Measurements from ENCODE around the gene KRTAP4-11.
"Not testable (repeated sequence)": the region's sequence is repeated elsewhere in the genome, so short reads cannot be mapped to it uniquely, and the experiment has no call there.

KRTAP4-11 gene

GRCh38 chr17:41118721-41119120 is 548 bp upstream of the KRTAP4-11 start:
- no peak overlapping the region for H3K4me3 ChIP-seq (ENCODE audit: low read depth, low read length)
- no peak for TF ChIP-seq CTCF (IDR thresholded peaks at IDR 0.05; ENCODE audit: borderline replicate concordance, insufficient read depth, low read depth, low read length)

DNA sequence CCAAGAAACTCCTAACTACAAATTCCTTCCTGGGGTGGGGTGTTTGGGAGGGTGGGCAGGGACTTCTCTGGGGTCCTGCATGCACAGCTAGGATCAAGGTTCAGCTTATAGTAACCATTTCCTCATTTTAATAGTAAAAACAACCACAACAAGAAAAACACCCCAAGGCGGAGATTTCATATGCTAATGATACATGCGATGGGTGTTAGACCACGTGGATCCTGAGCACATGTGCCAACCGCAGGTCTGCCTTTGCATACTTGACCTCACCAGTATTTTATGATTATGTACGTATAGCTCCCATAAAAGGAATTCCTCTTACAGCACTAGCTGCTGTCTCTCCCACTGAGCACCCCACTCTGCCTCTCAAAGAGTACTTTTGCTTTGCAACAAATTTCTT is 1.9 kb downstream of the KRTAP4-11 start:
- no peak for TF ChIP-seq CTCF (IDR thresholded peaks at IDR 0.05; ENCODE audit: borderline replicate concordance, insufficient read depth, low read depth, low read length)
- H3K4me3 ChIP-seq (ENCODE audit: low read depth, low read length): no peak overlapping the region

GRCh38 chr17:41111151-41111885 is 6.9 kb downstream of the KRTAP4-11 start:
- no peak for TF ChIP-seq CTCF (IDR thresholded peaks at IDR 0.05; ENCODE audit: borderline replicate concordance, insufficient read depth, low read depth, low read length)
- H3K4me3 ChIP-seq (ENCODE audit: low read depth, low read length): no peak overlapping the region

DNA sequence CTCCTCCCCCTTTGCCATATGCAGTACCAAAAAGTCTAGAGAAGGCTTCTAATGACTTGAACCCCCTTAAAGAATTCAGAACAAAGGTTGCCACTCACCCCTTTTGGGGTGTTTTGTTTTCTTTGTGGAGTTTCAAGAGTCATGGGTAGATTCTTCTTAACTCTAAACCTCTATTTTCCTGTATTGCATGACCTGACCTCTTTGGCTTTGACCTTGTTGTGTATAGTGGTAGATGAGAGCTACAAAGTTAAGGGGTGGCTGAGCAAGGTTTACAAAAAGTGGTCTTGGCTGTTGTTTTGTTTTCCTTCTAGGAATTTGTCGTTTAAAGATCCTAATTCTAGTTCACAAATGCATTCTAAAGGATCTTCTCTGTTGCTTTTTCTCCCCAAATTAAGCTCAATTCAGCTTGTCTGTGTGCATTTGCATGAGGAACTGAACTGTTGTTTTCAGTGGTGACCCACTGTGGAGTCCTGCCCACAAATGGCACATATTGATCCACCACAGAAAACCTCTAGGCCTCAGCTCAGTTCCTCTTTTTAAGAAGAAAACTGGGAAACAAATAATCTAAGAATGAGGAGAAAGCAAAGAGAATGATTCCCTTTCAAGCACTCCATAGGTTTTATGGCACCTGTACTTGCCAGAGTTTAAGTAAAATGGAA is 9.3 kb downstream of the KRTAP4-11 start:
- not testable (repeated sequence) for H3K4me3 ChIP-seq (ENCODE audit: low read depth, low read length)

DNA sequence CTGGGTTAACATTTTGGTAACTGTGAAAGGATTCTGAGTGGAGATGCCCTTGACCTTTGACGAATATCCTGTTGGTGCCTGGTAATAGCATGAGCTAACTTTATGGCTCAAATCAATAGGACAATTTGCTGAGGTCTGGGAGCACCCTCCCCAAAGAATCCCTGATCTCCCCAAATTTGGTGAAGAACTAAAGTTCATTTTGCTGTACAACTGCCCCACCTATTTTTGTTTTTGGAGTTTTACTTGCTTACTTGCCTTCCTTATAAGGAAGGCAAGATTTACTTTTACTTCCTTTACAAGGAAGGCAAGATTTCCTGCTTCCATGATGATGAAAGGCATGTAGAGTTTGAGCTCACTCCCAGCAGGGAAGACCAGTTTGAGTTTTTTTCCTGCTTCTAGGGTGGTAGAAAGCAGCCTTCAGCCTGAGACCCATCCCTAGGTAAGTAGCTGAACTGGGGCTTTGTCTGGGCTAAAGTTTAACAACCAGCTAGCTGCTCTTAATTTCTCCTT is 10.2 kb downstream of the KRTAP4-11 start:
- no peak for TF ChIP-seq CTCF (IDR thresholded peaks at IDR 0.05; ENCODE audit: borderline replicate concordance, insufficient read depth, low read depth, low read length)
- no peak overlapping the region for H3K4me3 ChIP-seq (ENCODE audit: low read depth, low read length)

GRCh38 chr17:41105347-41105746 is 12.8 kb downstream of the KRTAP4-11 start, which contains the start of gene KRTAP4-9:
Gene KRTAP4-9, plus strand, starts transcription at chr17:41105389. Its CDS starts 0 bp downstream, at chr17:41105389.
- H3K4me3 ChIP-seq (ENCODE audit: low read depth, low read length): not testable (repeated sequence)

DNA sequence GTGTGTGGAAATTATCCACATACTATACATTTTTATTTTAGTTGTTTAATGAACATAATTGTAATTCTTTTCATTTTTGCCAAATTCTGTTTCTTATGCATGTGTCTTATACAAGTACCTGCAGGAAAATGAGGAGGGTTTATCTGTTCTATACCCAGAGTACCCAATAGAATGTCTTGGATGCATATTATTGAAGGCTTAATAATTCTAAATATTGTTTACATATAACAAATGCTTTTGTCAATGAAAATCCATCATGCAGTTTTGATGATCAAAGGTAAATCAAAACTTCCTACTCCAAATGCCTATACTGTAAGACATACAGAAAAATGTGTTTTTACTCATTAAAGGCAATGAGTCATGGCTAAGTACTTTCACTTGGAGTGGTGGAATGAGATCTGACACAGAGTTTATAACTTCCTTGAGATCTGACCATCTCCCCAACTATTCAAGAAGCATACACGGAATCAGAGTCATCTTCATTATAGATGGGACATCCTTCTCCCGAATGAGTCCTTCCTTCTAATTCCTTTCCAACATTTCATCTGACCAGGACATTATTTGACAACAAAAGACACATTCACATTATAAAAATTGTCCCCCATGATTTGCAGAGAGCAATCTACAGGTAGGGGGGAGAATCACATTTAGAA is 13.7 kb downstream of the KRTAP4-11 start:
- not testable (repeated sequence) for H3K4me3 ChIP-seq (ENCODE audit: low read depth, low read length)

- no peak for TF ChIP-seq CTCF (IDR thresholded peaks at IDR 0.05; ENCODE audit: borderline replicate concordance, insufficient read depth, low read depth, low read length)
These were observed 14.3 kb downstream of the KRTAP4-11 start for GRCh38 chr17:41103896-41104295.

More at GRCh38 chr17:41103896-41104295, 14.3 kb downstream of the KRTAP4-11 start:
- H3K4me3 ChIP-seq (ENCODE audit: low read depth, low read length): no peak overlapping the region

Measured in GM12875 (cell line).